HFFc6 (cell line): ENCODE measurements around the gene OR8B12. TPM values are rescaled to one million over a fixed set of nuclear protein-coding genes. Genes with fewer than 3 reads are reported as not detected.

Experiments used
- DNase-seq: peaks from one replicate; pipeline ENCODE4 v3.0.0-alpha.2; 2018
- H3K27ac Mint-ChIP-seq: 2 replicates; pipeline ENCODE4 v1.8.0; 2020; ENCODE audit warnings: mild to moderate bottlenecking, mixed read lengths
- H3K27me3 Mint-ChIP-seq: 2 replicates; pipeline ENCODE4 v1.8.0; 2021; ENCODE audit warnings: mild to moderate bottlenecking, moderate library complexity, mixed read lengths; ENCODE audit not compliant: insufficient read depth
- H3K36me3 Mint-ChIP-seq: 2 replicates; pipeline ENCODE4 v1.8.0; 2021; ENCODE audit warnings: low read depth, mixed read lengths
- H3K4me1 Mint-ChIP-seq: 2 replicates; pipeline ENCODE4 v1.8.0; 2020; ENCODE audit warnings: low read depth, mixed read lengths
- H3K4me3 Mint-ChIP-seq: 2 replicates; pipeline ENCODE4 v1.8.0; 2020; ENCODE audit warnings: mild to moderate bottlenecking, moderate library complexity, mixed read lengths
- H3K9me3 Mint-ChIP-seq: 2 replicates; pipeline ENCODE4 v1.8.0; 2020; ENCODE audit warnings: mild to moderate bottlenecking, mixed read lengths
- CTCF ChIP-seq: fragments of 200-600 bp; sonication (generic); IDR thresholded peaks from 2 replicates; pipeline ENCODE4 v1.5.0; 2021; ENCODE audit warnings: antibody characterized with exemption, mild to moderate bottlenecking
- total RNA-seq, 6 experiments: library from RNA; stranded (reverse); fragmentation: NEBNext Ultra II Directional; extraction: Animal tissue kit (Norgen Biotek cat#: 25700); gene quantifications; 2 replicates in 1 of 6; 3 replicates in 5 of 6; pipeline ENCODE4 v1.2.3, GENCODE V29; 2021

OR8B12 gene
- total RNA-seq, 6 experiments from 2014 or later, result not detected

- no peak overlapping the region for H3K27ac Mint-ChIP-seq
- peaks cover 4% of the 10 kb centered on the region for H3K9me3 Mint-ChIP-seq
- H3K36me3 Mint-ChIP-seq, result no peaks in the 10 kb centered on the region
- TF ChIP-seq CTCF, result no peak
- H3K4me1 Mint-ChIP-seq, result no peaks in the 10 kb centered on the region
- no peak overlapping the region for H3K4me3 Mint-ChIP-seq
- no peaks in the 10 kb centered on the region; the same call in none of the 2 replicates for H3K27me3 Mint-ChIP-seq
- no peak for DNase-seq
Observed at GRCh38 chr11:124493016-124493655, 50.3 kb downstream of the OR8B12 start.

Other genes starting within 250 kb of the OR8B12 start
- not detected for gene OR8D1, start 229.7 kb downstream of the OR8B12 start, total RNA-seq
- gene OR8D2, start 223.5 kb downstream of the OR8B12 start, total RNA-seq, result not detected
- gene OR8B2, start 159.2 kb downstream of the OR8B12 start, total RNA-seq, result not detected
- not detected for gene OR8B3, start 144.6 kb downstream of the OR8B12 start, total RNA-seq
- not detected for gene OR8B4, start 118.8 kb downstream of the OR8B12 start, total RNA-seq
- gene OR8B8, start 98.0 kb downstream of the OR8B12 start, total RNA-seq, result not detected
- gene OR8A1, start 26.3 kb upstream of the OR8B12 start, total RNA-seq, result not detected
- gene PANX3, start 67.8 kb upstream of the OR8B12 start, total RNA-seq, result not detected
- 10 to 100 TPM; 18.8 to 25.9 (median 24.1) TPM for gene TBRG1, start 79.2 kb upstream of the OR8B12 start, total RNA-seq
- 10 to 100 TPM in 5 of 6 experiments, 1 to 10 TPM in 1; 9.2 to 14.4 (median 11.3) TPM for gene SIAE, start 130.1 kb upstream of the OR8B12 start, total RNA-seq
- 10 to 100 TPM in 1 of 6 experiments, 1 to 10 TPM in 5; 5.0 to 10.2 (median 9.1) TPM for gene SPA17, start 130.2 kb upstream of the OR8B12 start, total RNA-seq
- 1 to 10 TPM; 3.8 to 6.5 (median 5.4) TPM for gene NRGN, start 196.3 kb upstream of the OR8B12 start, total RNA-seq
- under 1 TPM in 1 of 6 experiments, not detected in 5; 0.14 TPM for gene VSIG2, start 208.6 kb upstream of the OR8B12 start, total RNA-seq
- gene ESAM, start 218.6 kb upstream of the OR8B12 start, total RNA-seq, result under 1 TPM in 3 of 6 experiments, not detected in 3; 0.11 to 0.14 (median 0.12) TPM